Panc1 (cell line): ENCODE data around the gene CLEC16A. TPM values are rescaled to one million over a fixed set of nuclear protein-coding genes. Genes with fewer than 3 reads are reported as not detected.

Experiments
- ATAC-seq: fragments of 200-7000 bp; cut with Tn5 transposase; 2 replicates; pipeline ENCODE4 v1.9.1; 2020; ENCODE audit warnings: mild to moderate bottlenecking, moderate library complexity
- BruUV-seq: library from RNA; stranded (reverse); fragments of 400-500 nt; replicated peaks from 2 replicates; lab custom pipeline; 2021; lab: Mats Ljungman, UMichigan
- CTCF ChIA-PET: fragments of 300-600 bp; sonication (Branson Sonifier 250); formaldehyde crosslinking; loops from one replicate; lab custom pipeline; 2022; ENCODE audit warnings: antibody characterized with exemption; lab: Charles Lee
- POLR2A ChIA-PET: fragments of 300-600 bp; sonication (Branson Sonifier 250); formaldehyde crosslinking; loops from one replicate; lab custom pipeline; 2022; ENCODE audit warnings: antibody characterized with exemption; lab: Charles Lee
- DNase-seq: peaks from one replicate; pipeline ENCODE4 v3.0.0-alpha.2; 2010; ENCODE audit warnings: low read depth, low spot score
- H3K27ac ChIP-seq: 2 replicates; pipeline ENCODE4 v1.5.1; 2011; ENCODE audit warnings: mild to moderate bottlenecking, low read length, inconsistent platforms
- H3K27me3 ChIP-seq: fragments of 200-500 bp; sonication (Bioruptor generic); 2 replicates; pipeline ENCODE4 v1.6.0; 2014; ENCODE audit warnings: low read length, inconsistent platforms; ENCODE audit not compliant: control insufficient read depth, insufficient read depth
- H3K36me3 ChIP-seq: fragments of 200-500 bp; sonication (Bioruptor generic); 2 replicates; pipeline ENCODE4 v1.5.1; 2014; ENCODE audit warnings: inconsistent platforms, mild to moderate bottlenecking, low read length, moderate library complexity; ENCODE audit not compliant: control insufficient read depth, insufficient read depth
- H3K4me1 ChIP-seq: 2 replicates; pipeline ENCODE4 v1.5.1; 2011; ENCODE audit warnings: inconsistent platforms, mild to moderate bottlenecking, low read length, moderate library complexity; ENCODE audit not compliant: control insufficient read depth, insufficient read depth
- H3K4me3 ChIP-seq, 2 experiments: 2 replicates each; pipeline ENCODE4 v1.5.1; 2011 to 2012; ENCODE audit warnings: low read depth in 2 of 2, low read length in 2 of 2, mild to moderate bottlenecking in 2 of 2, inconsistent platforms in 1 of 2, moderate library complexity in 1 of 2
- H3K9me3 ChIP-seq: fragments of 200-500 bp; sonication (Bioruptor generic); 2 replicates; pipeline ENCODE4 v1.5.1; 2014; ENCODE audit warnings: low read depth, mild to moderate bottlenecking, inconsistent platforms, low read length, moderate library complexity; ENCODE audit not compliant: control insufficient read depth, insufficient read depth
- CTCF ChIP-seq: fragments of 450-650 bp; IDR thresholded peaks from 2 replicates; pipeline ENCODE4 v1.5.1; 2017; ENCODE audit warnings: mild to moderate bottlenecking
- POLR2AphosphoS5 ChIP-seq: IDR thresholded peaks from 2 replicates; pipeline ENCODE4 v1.6.1; 2012; ENCODE audit warnings: mild to moderate bottlenecking, low read depth, low read length, moderate library complexity
- REST ChIP-seq, 2 experiments: IDR thresholded peaks; 2 replicates each; pipeline ENCODE4 v1.6.1; 2011 to 2012; ENCODE audit warnings: low read depth in 2 of 2, control low read depth in 1 of 2, low read length in 1 of 2, mild to moderate bottlenecking in 1 of 2, moderate library complexity in 1 of 2; ENCODE audit not compliant: insufficient read depth in 1 of 2
- SIN3A ChIP-seq: IDR thresholded peaks from 2 replicates; pipeline ENCODE4 v1.6.1; 2012; ENCODE audit warnings: low read depth, mild to moderate bottlenecking, low read length, moderate library complexity, borderline replicate concordance; ENCODE audit not compliant: insufficient read depth
- TCF7L2 ChIP-seq: IDR thresholded peaks from 2 replicates; pipeline ENCODE4 v1.6.1; 2011; ENCODE audit warnings: mild to moderate bottlenecking, low read depth, low read length, inconsistent platforms
- in situ Hi-C: cut with HindIII; loops from 2 replicates; pipeline ENCODE4 v1.10.0; 2016; ENCODE audit warnings: low sequenced_read_pairs, low pct_unique_long_range_greater_than_20kb
- intact Hi-C: fragments of 100-400 bp; cut with micrococcal nuclease; formaldehyde crosslinking; loops from one replicate; pipeline ENCODE4 v1.10.0; 2022; ENCODE audit not compliant: unreplicated experiment
- total RNA-seq: library from RNA; stranded (reverse); gene quantifications from one replicate; pipeline ENCODE4 v1.2.1, GENCODE V29; 2021; ENCODE audit not compliant: unreplicated experiment

The CLEC16A gene
- total RNA-seq, 1 experiment from 2014 or later = 21.0 TPM

DNA sequence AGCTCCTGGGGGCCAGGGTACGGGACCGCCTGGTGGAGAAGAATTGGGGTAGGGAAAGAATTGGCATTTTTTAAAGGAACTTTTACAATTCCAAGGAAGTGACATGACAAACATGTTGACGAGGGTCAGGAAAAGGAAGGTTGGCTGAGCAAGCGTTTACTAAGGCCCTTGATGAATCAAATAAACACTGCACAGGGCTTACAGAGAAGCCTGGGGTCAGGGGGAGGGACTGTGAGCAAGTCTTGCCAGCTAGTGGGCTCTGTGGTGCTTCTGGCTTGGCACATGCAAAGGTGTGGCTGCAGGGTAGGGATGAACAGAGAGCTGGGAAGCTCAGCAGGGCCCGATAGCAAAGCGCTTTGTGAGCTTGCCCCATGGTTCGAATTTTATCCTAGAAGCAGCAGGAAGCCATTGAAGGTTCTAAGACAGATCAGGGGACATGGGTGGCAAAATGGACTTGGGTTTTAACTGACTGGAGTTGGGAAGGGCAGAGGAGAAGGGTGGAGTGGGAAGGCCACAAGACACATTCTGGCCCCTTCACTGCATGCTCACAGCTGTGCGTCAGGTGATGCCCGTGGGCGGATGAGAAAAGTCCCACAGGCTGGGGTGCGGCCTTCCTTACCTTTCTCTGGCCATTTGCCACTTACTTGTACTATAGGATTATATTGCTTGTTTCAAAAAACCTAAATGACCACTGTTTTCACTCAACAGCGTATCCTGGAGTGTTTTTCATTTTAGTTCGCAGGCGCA, 193.8 kb downstream of the CLEC16A start:
- in situ Hi-C loops = no loop called here
- ATAC-seq (no peak), DNase-seq (no peak)
- TF ChIP-seq REST (IDR thresholded peaks at IDR 0.05; ENCODE audit: insufficient read depth in 1 of 2, low read depth in 2 of 2, low read length in 1 of 2) (no peak), SIN3A (no peak), POLR2AphosphoS5 (no peak), TCF7L2 (no peak), CTCF (no peak)
- Histone ChIP-seq H3K27ac (no peak overlapping the region), H3K4me3 (no peak overlapping the region), H3K36me3 (no peaks in the 10 kb centered on the region), H3K27me3 (no peaks in the 10 kb centered on the region), H3K9me3 (no peaks in the 10 kb centered on the region), H3K4me1 (peaks cover 26% of the 10 kb centered on the region)
- POLR2A ChIA-PET = interaction anchor here (1.2 kb wide), 1 partner anchor 59 kb away, joined by 3 read pairs; no protein-coding TSS in a partner anchor
- BruUV-seq = no TSS peak
- CTCF ChIA-PET = no interaction called here
- intact Hi-C loops = no loop called here

- CTCF ChIA-PET = no interaction called here
- POLR2A ChIA-PET = interaction anchor here (1.2 kb wide), 1 partner anchor 59 kb away, joined by 3 read pairs; no protein-coding TSS in a partner anchor
- intact Hi-C loops = no loop called here
- DNase-seq (no peak), ATAC-seq (no peak)
- Histone ChIP-seq H3K4me3 (no peak overlapping the region), H3K36me3 (no peaks in the 10 kb centered on the region), H3K4me1 (peaks cover 20% of the 10 kb centered on the region), H3K9me3 (no peaks in the 10 kb centered on the region), H3K27me3 (no peaks in the 10 kb centered on the region), H3K27ac (no peak overlapping the region)
- no TSS peak for BruUV-seq
- in situ Hi-C loops = no loop called here
- no peak for TF ChIP-seq SIN3A
- TF ChIP-seq REST (IDR thresholded peaks at IDR 0.05; ENCODE audit: insufficient read depth in 1 of 2, low read depth in 2 of 2, low read length in 1 of 2) = no peak
- no peak for TF ChIP-seq CTCF
- TF ChIP-seq TCF7L2 = no peak
- TF ChIP-seq POLR2AphosphoS5 = no peak
Measured at GRCh38 chr16:11138769-11139325, 194.5 kb downstream of the CLEC16A start.
